Measurements from ENCODE around the gene ESR2. TPM values are rescaled to one million over a fixed set of nuclear protein-coding genes. Genes with fewer than 3 reads are reported as not detected.

The ESR2 gene
- total RNA-seq, 1 donor from 2014 or later: 0.06 TPM

GRCh38 chr14:64265222-64265621, 28.9 kb downstream of the ESR2 start:
- no peak for TF ChIP-seq CTCF (conservative IDR thresholded peaks at IDR 0.05; ENCODE audit: low read depth, low read length)
- no peak overlapping the region for H3K4me3 ChIP-seq (ENCODE audit: low read depth, low read length)
- DNase-seq (ENCODE audit: low read depth): no peak

GRCh38 chr14:64260418-64260817, 33.8 kb downstream of the ESR2 start:
- H3K4me3 ChIP-seq (ENCODE audit: low read depth, low read length): no peak overlapping the region
- no peak for DNase-seq (ENCODE audit: low read depth)
- no peak for TF ChIP-seq CTCF (conservative IDR thresholded peaks at IDR 0.05; ENCODE audit: low read depth, low read length)

GRCh38 chr14:64255756-64256155, 38.4 kb downstream of the ESR2 start:
- no peak for TF ChIP-seq CTCF (conservative IDR thresholded peaks at IDR 0.05; ENCODE audit: low read depth, low read length)
- no peak for DNase-seq (ENCODE audit: low read depth)
- H3K4me3 ChIP-seq (ENCODE audit: low read depth, low read length): no peak overlapping the region

GRCh38 chr14:64253672-64254071, 40.5 kb downstream of the ESR2 start:
- H3K4me3 ChIP-seq (ENCODE audit: low read depth, low read length): no peak overlapping the region
- no peak for DNase-seq (ENCODE audit: low read depth)
- no peak for TF ChIP-seq CTCF (conservative IDR thresholded peaks at IDR 0.05; ENCODE audit: low read depth, low read length)

- no peak for TF ChIP-seq CTCF (conservative IDR thresholded peaks at IDR 0.05; ENCODE audit: low read depth, low read length)
- H3K4me3 ChIP-seq (ENCODE audit: low read depth, low read length): no peak overlapping the region
- no peak for DNase-seq (ENCODE audit: low read depth)
Measured at GRCh38 chr14:64249363-64249762, 44.8 kb downstream of the ESR2 start.

GRCh38 chr14:64248689-64249088, 45.5 kb downstream of the ESR2 start:
- H3K4me3 ChIP-seq (ENCODE audit: low read depth, low read length): no peak overlapping the region
- TF ChIP-seq CTCF (conservative IDR thresholded peaks at IDR 0.05; ENCODE audit: low read depth, low read length): no peak
- no peak for DNase-seq (ENCODE audit: low read depth)

GRCh38 chr14:64247195-64247594, 47.0 kb downstream of the ESR2 start:
- no peak overlapping the region for H3K4me3 ChIP-seq (ENCODE audit: low read depth, low read length)
- DNase-seq (ENCODE audit: low read depth): no peak
- TF ChIP-seq CTCF (conservative IDR thresholded peaks at IDR 0.05; ENCODE audit: low read depth, low read length): no peak
